Measurements from ENCODE around the gene SFT2D2.

Gene SFT2D2

DNA sequence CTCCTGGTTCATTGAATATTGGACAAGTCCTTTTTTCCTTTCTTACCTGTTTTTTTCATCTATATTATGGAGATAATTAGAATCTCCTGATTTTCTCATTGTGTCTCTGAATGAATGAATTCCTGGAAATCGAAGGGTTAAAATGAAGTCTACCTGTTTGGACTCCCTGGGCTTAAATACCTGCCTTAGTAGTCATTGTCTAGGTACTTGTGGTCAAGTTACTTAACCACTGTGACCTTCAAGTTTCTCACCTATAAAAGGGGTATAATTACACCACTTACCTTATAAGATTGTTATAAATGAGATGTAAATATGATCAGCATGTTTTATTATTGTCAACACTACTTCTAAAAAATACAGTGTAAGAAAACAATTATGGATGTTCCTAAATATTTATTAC is 45.8 kb downstream of the SFT2D2 start:
- no peak for DNase-seq

DNA sequence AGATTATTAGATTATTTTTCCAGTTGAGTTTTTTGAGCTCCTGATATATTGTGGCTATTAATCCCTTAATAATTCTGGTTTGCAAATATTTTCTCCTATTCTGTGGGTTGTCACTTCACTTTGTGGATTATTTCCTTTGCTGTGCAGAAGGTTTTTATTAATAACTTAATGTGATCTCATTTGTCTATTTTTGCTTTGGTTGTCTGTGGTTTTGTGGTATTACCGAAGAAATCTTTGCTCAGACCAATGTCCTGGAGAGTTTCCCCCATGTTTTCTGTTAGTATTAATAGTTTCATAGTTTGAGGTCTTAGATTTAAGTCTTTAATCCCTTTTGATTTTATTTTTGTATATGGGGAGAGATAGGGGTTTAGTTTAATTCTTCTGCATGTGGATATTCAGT is 47.8 kb downstream of the SFT2D2 start:
- DNase-seq, result no peak

GRCh38 chr1:168279253-168279652 is 53.4 kb downstream of the SFT2D2 start:
- no peak for DNase-seq

DNA sequence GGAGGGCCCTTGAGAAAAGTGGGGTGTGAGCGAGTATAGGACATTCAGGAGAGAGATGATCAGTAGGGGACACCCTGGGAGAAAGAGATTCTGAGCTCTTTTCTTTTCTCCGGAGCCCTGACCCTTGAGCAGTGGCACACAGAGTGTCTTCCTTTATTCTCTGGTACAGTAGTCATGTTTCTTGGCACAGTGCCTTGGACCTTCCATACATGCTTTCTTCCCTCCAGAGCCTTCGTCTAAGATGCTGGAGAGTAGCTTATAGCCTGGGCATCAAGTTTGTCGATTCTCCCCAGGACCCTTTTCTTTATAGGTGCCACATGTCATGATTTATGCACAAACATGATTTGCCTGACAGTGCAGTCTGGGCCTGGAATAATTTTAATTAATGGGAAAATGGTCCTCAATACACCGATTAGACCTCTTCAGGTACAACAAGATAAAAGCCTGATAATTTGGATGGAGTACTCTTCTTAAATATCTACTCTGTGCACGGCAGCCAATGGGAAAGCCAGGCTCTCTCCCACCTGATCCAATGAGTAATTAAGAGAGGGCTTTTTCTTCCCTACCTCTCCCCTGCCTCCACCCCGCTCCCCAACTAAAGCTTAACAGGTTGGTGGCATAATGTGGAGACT is 54.6 kb downstream of the SFT2D2 start, which contains the start of gene TBX19:
Gene TBX19 (plus strand): TSS at position 582 of the 632 bp plus-strand sequence. CDS start 214 bp downstream, outside the sequence.
- no peak for DNase-seq

- no peak for DNase-seq
Observed at GRCh38 chr1:168281603-168282325, 56.0 kb downstream of the SFT2D2 start.

- DNase-seq, result no peak
Observed at GRCh38 chr1:168285521-168285790, 59.7 kb downstream of the SFT2D2 start.

GRCh38 chr1:168285971-168286927 is 60.4 kb downstream of the SFT2D2 start:
- DNase-seq, result no peak

GRCh38 chr1:168287237-168287664 is 61.4 kb downstream of the SFT2D2 start:
- DNase-seq, result no peak

GRCh38 chr1:168288311-168289052 is 62.7 kb downstream of the SFT2D2 start:
- DNase-seq, result no peak

DNA sequence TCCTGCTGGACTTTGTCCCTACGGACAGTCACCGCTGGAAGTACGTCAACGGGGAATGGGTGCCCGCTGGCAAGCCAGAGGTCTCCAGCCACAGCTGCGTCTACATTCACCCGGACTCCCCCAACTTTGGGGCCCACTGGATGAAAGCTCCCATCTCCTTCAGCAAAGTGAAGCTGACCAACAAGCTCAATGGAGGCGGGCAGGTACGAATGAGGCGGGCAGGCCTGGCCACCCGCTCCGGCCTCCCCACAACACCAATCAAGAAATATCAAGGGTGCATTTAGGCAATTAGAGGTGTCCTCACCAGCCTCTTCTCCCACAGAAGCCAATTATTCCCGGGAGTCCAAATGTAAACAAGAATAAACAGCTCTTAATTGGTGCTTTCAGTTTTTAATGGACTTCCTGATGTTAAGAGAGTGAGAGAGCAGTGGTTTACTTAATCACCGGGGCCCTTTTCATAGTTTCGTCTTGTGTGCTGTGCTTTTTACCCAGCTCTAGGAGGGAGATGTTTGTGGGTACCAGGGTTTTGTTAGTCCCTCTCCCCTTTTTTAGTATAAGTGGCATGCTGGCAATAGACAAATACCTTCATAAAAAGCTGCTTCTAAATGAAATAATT is 65.5 kb downstream of the SFT2D2 start:
- no peak for DNase-seq

DNA sequence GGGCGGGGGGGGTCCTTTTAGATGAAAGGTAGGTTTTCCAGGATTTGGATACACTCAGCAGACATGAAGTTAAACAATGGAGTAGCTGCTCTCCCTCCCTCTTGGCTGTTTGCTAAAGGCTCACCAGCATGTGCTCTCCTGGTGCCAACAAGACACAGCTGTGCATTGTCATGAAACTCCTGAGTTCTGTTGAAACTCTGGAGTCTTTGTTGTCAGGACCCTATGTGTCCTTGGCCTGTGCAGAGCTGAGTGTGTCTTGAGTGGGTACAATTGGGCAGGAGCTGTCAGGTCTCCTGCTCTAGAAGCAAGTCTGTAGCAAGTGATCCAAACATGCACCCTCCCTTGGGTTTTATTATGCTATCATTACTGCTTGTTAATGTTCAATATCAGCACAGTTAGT is 67.6 kb downstream of the SFT2D2 start:
- no peak for DNase-seq

DNA sequence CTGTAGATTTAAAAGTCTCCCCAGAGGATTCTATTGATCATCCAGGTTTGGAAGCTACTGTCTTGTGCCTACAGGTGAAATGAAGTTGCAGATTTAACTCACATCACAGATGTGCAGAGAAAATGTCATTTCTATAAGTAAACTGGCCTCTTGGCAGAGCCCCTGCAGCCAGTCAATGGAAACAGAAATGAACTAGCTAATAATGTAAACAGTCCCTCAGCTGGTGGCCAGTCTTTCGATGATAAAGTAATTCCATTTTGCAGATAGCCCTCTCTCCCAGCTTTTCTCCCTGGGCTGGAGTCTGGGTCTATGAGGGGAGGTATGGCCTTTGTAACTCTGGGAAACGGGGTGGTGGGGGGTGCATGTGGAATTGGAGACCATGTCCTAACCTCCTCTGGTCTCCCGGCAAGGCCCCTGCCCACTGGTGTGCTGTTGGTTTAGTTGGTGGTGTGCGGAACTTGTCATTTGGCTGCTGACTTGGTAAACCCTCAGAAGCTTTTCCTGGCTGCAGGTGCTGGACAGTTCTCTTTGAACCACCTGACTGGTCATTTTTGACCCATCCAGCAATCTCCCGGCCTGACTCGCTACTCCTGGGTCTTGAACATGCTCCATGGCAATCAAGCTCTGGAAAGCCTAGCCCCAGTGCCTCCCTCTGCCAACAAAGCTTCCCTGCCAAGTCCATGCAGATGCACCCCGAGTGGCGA is 69.8 kb downstream of the SFT2D2 start:
- DNase-seq, result no peak

GRCh38 chr1:168297019-168297730 is 71.4 kb downstream of the SFT2D2 start:
- no peak for DNase-seq

DNA sequence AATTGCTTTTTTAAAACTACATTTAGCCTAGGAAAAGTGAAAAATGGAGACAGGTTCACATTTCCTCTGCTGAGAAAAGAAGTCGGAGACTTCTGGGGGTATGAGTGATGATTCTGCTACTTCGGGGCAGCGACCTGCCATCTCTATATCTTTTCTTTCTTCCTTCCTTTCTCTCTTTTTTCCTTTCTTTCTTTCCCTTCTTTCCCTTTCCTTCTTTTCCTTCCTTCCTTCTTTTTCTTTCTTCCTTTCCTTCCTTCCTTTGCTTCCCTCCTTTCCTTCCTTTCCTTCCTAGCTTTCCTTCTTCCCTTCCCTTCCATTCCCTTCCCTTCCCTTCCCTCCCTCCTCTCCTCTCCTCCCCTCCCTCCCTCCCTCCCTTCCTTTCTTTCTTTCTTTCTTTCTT is 72.6 kb downstream of the SFT2D2 start:
- DNase-seq, result no peak

DNA sequence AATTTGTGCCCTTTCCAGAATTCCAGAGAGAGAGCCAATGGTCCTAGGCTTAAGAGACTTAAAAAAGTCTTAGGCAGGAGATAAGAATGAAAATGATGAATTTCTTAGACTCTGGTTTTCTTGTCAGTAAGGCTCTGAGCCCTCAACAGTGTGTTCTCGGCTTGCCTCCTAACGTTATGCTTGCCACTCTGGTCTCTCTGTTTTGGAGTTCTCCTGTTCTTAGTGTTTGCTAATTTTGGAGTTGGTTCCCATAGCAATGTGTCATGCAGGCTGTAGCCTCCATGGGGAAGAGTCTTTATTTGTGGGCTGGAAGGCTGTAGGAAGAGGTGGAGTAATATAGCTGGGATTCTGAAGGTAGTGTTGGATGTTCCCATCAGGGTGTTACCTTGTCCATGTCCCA is 74.8 kb downstream of the SFT2D2 start:
- DNase-seq, result no peak

DNA sequence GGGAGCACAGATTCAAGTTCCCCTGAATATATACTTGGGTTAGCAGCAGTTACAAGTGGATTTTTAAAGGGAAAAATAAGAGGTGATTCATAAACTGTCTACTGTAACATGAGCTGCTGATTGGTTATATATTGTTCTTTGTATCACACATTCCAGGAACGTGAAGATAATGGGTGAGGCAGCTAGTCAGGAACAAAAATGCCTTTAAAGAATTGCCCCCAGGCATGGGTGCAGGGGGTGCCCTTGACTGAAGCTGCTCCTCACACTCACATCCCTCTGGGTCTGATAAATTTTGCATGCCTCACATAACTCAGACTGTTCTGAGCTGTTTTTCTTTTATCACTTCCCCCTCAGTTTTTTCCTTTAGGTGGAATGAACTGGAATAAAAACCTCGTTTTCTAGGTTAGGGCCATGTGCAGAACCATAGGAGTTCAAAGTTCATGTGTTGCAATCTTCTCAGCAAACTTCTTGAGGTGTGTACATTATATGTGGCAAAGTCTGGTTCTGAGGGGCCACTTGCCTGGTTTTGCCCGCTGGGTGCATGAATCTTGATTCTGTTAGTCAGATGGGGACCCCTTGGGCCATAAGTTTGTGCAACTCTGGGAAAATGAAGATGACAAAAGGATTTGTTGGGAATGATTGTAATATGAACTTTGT is 76.0 kb downstream of the SFT2D2 start:
- DNase-seq, result no peak

All from CD4-positive, alpha-beta T cell treated with Interleukin-4 for 1 hour (primary cell).